H54 (cell line): Measurements from ENCODE around the gene VDAC2.

Experiments
- DNase-seq: peaks from one replicate; pipeline ENCODE4 v3.0.0; 2011; ENCODE audit warnings: low spot score, mixed read lengths; ENCODE audit not compliant: insufficient read length
- FAIRE-seq: peaks from 3 replicates; lab custom pipeline; 2011; peaks lifted over from hg19 to GRCh38; lab: Jason Lieb, UNC
- POLR2A ChIP-seq: IDR thresholded peaks from 2 replicates; pipeline ENCODE4 v1.6.1; 2011; ENCODE audit warnings: low read depth, mild to moderate bottlenecking, low read length

The VDAC2 gene

DNA sequence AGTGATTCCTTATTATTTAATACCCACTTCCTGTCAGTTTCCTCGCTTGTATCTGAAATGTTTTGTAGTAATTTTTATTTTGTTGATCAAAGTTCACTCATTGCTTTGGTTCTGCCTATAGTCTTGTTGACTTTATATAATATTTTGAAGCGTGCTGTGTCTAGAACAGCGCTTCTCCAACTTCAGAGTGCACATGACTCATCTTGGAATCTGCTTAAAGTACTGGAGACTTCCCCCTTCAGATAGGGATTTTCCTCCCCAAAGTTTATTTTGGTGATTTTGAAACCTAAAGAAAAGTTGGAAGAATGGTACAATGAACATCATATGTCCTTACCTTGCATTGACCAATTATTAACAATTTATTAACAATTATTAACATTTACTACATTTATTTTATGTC is 19.4 kb downstream of the VDAC2 start:
- no peak for FAIRE-seq
- DNase-seq = no peak
- TF ChIP-seq POLR2A = no peak

DNA sequence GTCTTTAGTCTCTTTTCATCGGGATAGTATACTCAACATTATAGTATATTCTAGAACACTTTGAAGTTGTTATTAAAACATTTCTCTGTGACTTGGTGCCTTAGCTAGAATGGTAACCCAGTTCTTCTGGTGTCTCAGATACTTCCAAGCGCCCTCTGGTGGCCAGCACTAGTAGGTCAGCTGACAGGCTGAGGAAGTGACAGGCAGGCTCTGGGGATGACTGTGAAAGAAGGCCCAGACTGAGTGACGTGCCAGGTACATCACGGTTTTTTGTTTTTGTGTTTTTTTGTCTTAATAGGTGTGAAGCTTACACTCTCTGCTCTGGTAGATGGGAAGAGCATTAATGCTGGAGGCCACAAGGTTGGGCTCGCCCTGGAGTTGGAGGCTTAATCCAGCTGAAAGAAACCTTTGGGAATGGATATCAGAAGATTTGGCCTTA is 20.0 kb downstream of the VDAC2 start:
- TF ChIP-seq POLR2A = no peak
- DNase-seq (peak; percentile 76), FAIRE-seq (peak; percentile 70)

DNA sequence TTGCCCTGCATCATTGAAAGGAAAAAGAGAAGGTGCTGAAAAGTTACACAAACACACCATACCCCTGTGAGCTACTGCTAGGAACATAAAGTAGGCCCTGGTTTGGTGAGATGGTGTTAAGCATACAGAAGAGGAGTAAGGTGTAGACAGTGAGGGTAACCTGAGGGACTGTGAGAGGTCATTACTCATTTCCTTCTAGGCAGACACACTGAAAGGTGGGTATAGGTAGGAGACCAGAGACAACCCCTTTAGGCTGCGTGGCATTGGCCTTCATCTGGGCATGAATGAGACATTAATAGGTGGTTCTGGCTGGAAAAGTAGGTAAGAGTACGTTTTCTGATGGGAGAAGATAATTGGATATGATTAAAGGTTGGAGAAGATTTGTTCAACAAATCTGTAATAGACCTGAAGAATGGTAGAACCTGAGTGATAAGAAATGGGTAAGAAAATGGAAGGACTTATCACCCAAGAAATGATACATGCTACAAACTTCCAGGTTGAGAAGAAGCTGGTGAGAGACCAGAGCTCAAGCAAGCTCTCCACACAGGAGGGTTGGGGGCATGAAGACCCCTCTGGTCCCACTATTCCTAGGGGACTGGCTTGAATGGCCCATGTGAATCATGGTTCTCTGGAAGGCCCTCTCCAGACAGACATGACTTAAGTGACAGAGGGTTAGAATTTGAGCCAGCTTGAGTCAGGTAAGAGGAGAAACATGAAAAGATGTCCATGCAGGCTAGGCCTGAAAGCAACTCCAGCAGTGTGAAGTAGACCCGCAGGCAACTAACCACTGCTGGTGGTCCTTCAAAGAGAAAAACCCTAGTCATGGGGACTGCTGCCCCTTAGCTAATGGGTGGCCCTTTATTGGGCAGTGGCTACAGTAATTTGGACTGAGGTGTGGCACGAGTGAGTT is 21.3 kb downstream of the VDAC2 start:
- no peak for FAIRE-seq
- no peak for TF ChIP-seq POLR2A
- no peak for DNase-seq

DNA sequence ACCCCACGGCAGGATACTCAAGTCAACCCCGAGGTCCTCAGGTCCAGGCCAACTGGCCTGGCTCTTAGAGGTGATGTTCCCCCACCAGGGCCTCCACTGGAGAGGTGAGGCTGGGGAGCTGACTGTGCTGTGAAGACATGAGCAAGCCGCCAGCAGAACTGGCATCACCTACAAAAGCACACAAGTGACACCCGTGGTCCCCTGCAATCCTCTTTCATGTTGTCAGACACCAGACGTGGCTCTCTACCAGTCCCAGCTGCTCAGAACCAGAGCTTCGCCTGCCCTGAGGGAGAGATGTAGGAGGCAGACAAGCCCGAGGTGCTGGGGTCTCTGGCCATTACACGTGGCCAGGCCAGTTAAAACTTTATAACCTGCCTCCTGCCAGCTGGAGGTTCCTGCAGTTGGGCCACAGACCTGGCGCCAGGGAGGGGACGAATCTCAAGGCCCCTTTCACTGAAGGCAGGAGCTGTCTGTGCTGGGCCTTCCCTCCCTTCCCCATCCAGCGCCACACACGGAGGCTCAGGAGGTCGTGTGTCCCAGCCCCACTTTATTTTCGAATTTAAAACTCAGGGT is 22.9 kb downstream of the VDAC2 start:
- no peak for DNase-seq
- FAIRE-seq = no peak
- TF ChIP-seq POLR2A = no peak

DNA sequence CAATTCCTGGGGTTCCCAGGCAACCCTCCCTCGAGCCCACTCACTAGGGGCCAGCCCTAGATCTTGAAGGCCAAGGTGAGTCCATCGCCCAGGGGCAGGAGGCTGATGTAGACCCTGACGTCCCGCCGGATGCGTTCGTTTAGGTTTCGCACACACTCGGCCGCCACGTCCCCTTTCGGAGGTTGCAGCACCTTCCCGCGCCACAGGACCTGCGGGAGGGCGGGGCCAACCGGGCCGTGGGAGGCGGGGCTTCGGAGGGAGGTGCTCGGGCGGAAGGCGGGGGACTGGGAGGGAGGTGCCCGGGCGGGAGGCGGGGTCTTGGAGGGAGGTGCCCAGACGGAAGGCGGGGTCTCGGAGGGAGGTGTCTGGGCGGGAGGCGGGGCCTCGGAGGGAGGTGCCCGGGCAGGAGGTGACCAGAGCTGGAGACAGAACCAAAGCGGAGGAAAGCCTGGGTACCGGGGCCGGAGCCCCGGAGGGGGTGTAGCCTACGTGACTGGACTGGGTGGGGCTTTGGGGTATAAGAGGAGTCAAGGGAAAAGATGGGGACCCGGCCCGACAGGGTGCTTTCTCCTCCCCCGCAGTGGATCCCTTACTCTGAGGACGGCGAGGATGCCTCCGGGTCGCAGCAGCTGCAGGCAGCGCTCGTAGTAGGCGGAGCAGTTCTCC is 23.6 kb downstream of the VDAC2 start:
- DNase-seq (peak; percentile 95), FAIRE-seq (no peak)
- 0 out of 2 replicates have a peak, but pooled peaks have one; percentile 4 for TF ChIP-seq POLR2A

DNA sequence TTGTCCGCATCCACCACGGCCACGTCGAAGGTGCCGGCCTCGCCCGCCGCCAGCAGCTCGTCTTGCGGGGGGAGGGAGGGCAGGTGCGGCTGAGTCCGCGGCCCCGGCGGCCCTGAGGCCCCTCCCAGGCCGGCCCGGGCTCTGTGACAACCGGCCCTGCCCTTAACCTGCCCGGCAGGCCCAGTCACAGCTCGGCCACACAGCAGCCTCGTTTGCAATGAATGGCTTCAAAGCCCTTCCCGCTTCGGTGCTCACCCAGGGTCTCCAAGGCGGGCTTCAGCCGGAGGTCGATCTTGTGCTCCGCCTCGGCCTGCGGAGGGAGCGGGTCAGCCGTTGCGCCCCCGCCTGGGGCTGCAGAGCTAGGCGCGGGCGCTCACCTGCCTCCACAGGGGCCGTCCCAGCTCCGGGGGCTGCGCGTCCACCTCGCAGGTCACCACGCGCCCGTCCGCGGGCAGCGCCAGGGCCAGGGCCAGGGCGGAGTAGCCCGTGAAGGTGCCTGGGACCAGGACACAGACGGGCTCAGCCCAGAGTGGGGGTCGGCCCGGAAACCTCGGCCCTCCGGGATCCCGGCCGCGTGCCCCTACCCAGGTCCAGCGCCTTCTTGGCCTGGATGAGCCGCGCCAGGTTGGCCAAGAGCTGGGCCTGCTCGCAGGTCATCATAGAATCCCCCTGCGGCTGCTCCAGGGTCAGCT is 24.2 kb downstream of the VDAC2 start:
- FAIRE-seq = no peak
- no peak for TF ChIP-seq POLR2A
- DNase-seq = no peak

DNA sequence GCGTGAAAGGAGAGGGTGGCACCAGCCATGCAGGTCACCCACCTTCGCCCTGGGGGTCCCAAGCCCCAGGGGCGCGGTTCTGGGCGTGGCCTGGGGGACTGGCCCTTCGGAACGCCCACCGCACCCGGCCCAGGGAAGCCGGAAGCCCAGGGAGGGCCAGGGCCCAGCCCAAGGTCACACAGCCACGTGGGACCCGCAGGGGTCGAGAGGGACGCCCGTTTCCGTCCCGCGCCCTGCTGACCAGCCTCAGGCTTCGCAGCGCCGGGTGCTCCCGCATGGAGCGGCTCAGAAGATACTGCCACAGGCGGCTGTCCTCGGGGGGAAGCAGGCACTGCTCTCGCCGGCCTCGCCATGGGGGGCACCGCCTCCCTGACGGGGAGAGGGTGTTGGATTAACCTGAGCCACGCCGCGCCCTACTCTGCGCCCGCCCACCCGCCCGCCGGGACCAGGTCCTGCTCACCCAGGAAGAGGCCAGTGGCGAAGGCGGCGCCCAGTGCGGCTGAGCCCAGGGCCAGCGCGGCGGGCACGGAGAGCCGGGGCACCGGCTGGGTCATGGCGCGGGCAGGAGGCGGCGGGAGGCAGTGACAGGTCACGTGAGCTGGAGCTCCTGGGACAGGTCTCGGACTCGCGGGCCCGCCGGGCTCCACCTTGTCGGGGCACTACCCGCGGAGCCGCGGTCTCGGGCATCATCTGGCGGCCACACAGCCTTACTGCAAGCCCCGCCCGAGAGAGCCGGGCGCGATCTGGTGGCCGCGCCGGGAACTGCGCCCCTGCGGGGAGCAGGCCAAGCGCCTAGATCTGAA is 25.0 kb downstream of the VDAC2 start, which contains the start of gene COMTD1:
COMTD1 (minus strand) TSS at position 583 of the 803 bp plus-strand sequence; CDS start at position 554, 29 bp downstream.
- peak; percentile 97 for DNase-seq
- FAIRE-seq = no peak
- peak; percentile 23; the same call in 1 of the 2 replicates for TF ChIP-seq POLR2A

DNA sequence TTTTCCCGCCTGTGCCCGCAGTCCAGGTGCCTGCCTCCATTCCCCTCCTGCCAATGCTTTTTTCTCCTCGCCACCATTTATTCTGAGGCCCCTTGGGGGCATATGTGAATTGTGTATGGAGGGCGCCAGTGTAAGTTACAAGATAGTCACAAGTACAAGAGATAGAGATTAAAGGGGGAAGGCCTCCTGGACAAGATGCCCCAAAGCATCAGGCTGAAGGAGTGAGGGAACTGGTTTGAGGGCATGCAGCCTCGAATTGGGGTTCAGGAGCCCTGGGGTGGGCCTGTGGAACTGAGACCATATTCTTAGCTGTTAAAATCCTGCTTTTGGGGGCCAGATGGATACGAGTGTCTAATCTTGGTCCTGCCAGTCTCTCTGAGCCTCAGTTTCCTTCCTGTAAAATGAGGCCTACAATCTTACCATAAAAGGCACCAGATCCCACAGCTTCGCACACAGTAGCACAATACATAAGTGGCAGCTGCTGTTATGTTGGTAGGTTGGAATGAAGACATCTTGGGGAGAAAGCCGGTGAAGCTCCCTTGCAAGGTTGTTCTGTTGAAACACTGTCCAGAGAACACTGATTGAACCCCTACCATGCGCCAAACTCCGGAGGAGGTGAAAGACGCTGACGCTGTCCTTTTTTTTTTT is 25.7 kb downstream of the VDAC2 start:
- no peak for DNase-seq
- FAIRE-seq = no peak
- no peak for TF ChIP-seq POLR2A

DNA sequence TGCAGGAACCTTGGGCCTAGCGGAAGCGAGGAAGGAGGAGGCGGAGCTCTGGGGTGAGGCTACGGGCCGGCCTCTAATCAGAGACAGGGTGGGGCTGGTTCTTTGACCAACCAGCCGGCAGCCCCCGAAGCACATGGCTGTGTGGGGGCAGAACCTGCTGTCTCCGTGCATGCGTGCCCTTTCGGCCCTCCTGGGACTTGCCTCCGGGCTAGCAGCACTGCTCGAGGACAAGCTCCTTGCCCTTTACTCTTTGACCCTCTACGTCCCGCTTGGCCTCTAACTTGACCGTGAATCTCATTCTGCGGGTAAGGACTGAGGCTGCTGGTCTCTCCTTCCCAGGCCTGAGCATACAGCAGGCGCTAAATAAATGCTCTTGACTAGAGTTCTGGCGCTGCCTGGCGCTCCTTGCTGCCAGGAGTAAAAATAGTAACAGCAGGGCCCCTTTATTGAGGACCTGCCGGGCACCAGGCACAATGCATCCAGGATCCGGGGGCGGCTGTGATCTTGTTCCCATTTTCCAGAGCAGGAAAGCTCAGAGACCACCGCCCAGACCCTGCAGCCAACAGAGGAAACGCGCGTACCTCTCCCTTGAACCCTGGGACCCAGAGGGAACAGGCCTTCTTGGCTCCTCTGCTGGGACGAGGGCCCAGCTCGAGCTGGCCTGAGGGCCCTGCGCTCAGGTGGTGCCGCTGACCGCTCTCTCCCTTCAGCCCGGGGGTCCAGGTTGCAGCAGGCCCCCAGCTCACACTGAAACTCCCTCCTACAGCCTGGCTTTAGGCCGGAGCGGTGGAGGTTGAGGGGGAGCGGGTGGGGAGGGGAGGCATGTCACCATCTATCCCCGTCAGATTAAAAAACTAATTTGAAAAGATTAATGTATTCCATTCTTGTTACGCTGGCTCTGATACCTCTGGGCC is 27.8 kb downstream of the VDAC2 start:
- DNase-seq (no peak), FAIRE-seq (no peak)
- no peak for TF ChIP-seq POLR2A

DNA sequence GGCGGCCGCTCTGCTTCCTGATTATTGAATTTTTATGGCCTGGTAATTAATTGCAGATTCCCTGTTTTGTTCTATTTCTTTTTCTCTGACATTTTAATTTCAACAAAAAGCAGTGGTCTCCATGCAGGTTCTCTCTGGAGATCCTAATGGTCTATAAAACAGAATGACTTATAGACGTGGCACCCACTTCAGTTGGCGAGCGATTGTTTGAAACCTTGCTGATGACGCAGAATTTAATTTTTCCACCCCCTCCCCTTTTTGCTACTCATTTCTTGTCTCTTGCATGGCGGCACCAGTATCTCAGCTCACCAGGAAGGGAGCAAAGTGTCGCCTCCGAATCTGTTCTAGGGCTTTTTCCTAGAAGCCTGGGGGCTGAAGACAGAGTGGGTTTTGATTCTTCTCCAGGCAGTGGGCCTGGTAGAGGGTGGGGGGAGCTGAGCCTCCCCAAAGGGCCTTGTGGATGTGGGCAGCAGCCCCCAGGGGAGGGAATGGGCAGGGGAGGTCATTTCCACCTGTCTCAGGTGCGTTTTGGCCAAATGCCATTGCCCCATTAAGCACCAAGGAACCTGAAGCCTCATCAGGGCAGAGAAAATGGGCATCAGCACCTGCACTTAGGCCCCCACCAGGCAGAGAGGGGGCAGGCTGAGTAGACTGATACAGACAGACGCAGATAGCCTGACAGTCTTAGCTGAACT is 28.6 kb downstream of the VDAC2 start:
- no peak for TF ChIP-seq POLR2A
- DNase-seq (no peak), FAIRE-seq (no peak)
